HG03066 (cell line): ENCODE results near the gene FANCC.

Source experiments
- ATAC-seq: cut with Tn5 transposase; IDR thresholded peaks from one replicate; pipeline ENCODE4 v1.9.1; 2021; ENCODE audit warnings: low read depth; ENCODE audit not compliant: unreplicated experiment

Gene FANCC

GRCh38 chr9:95201206-95201605 lies 116.3 kb downstream of the FANCC start:
- no peak for ATAC-seq

DNA sequence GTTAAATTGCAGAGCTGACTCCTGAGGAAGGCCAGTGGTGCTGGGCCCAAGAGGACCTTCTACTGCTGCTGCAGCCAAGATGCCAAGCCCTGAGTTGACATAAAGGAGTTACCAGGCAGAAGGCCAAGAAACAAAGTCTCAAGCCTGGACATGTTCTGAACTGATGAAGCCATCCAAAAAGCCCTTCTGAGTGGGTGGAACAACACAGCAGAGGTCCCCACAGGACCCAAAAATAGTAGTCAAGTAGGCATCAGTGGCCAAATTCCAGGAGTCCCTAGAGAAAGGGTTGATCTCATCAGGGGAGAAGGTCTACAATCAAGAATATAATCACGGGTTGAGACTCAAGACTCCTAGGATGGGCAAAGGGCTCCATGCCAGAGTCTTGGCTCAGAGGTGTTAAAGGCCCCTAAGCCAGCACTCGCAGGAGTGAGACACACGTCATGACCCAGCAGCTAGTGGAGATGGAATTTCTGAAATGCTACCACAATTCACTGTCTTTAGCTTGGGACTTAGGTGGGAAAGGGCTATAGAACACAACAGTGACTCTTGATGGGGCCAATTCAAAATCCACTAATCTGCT lies 119.7 kb downstream of the FANCC start:
- ATAC-seq, result no peak

DNA sequence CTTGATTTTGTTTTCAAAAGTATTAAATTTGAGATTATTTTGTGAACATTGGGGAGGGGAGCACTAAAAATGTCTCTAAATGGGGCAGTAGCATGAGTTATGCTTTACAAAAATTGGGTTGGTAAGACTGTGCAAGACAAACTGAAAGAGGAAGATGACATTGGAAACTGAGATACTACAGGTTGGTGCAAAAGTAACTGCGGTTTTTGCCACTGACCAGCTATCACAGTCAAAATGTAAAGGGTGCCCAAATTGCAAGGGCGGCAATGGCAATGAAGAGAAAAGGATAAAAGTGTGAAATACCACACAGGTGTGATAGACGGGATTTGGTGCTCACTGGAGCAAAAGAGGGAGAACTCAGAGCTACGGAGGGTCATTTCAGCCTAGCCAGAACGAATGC lies 124.0 kb downstream of the FANCC start:
- no peak for ATAC-seq

- ATAC-seq, result no peak
These were observed 124.4 kb downstream of the FANCC start for GRCh38 chr9:95193067-95193466.

DNA sequence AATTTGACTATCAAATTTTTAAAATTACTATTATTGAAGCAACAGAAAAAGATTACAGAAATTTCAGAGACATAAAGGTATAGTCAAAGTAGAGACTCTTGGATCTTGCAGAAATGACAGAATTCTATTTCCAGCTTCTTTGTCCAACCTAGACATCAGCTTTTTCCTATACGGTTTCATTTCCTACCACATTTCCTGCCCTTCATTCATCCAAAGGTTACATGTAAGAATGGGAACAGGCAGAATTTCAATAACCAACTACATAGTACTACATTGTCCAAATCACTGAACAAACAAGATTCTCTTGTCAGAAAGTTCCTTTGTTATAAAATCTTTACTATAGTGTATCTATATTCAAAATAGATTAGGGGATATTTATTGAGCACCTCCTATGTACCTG lies 124.9 kb downstream of the FANCC start:
- no peak for ATAC-seq

DNA sequence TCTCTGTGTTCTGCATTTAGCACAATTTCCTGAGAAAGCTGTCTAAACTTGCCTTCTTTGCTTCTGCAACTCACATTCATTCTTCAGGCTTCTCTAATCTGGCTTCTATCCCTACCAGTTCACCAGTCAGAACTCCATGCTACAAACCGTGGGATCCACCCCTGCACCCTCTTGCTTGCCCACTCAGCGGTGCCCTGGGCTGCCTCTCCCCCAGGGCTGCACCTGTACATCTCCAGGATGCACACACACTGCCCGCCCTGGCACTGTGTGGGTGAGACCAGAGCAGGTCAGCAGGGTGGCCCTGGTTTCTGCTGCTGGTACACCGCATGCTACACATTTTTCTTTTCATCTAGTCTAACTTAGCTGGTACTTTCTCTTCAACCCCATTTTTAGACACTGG lies 127.1 kb downstream of the FANCC start:
- ATAC-seq, result no peak

- ATAC-seq, result no peak
These were observed 128.0 kb downstream of the FANCC start for GRCh38 chr9:95189251-95190098.

GRCh38 chr9:95188459-95188858 lies 129.1 kb downstream of the FANCC start:
- ATAC-seq, result no peak

DNA sequence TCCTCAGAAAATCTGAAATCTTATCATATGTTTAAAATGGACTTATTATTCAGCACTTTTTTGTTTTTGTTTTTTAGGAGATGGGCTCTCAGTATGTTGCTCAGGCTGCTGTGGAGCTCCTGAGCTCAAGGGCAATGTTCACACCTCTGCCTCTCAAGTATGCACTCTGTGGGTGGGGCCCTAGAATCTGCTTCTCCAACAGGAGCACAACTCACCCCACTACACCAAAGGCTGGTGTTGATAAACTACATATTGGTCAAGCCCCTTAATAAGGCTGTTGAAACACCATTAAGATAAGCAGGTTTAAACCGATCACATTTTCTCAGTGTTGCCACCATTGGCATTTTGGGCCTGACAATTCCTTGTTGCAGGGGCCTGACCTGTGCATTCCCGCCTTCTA lies 131.6 kb downstream of the FANCC start:
- no peak for ATAC-seq

DNA sequence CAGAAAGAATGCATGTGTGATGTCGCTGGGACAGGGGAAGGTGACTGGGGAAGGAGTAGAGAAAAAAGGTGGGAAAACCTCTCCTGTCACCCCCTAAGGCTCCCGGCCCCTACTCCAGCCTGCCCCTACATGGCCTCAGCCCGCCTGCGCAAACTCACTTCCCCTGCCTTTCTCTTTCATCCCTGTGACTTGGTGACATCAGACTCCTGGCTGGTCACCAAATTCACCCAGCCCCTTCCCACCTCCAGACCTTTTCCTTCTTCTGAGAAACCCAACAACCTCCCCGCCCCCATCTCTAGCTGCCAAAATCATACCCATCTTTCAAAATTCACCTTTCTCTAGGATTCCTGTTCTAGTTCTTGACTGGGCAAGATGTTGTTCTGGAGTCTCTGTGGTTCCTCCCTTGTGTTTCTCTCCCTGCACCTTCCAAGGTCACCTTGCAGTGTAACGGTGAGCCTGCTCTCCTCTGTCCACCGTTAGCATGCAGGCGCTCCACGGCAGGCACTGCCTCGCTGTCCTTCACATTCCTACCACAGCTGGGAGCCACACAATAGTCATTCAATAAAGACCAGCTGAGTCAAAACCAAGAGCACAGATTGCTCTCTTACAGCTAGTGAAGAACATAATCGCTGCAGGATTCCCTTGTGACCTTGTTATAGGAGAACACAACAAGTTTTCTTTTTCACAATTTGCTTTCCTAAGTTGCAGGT lies 134.5 kb downstream of the FANCC start:
- no peak for ATAC-seq

DNA sequence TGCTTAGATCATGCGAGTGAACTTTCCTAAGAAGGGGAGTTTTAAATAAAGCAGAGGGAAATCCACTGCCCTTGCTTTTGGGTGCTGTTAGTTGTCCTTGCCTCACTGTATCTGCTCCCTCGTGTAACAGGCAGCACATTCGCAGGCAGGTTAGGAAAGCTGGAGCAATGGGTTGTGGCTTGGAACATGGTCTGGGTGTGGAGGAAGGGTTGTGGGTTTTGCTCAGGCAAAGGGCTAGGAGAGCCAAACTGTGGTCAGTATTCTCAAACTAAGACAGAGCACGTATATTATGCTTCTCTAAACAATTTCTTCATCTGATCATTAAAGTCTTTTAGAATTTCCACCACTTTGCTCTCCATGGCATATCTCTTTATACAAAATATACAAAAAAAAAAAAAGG lies 135.7 kb downstream of the FANCC start:
- no peak for ATAC-seq

GRCh38 chr9:95181226-95181818 lies 136.2 kb downstream of the FANCC start:
- no peak for ATAC-seq

- no peak for ATAC-seq
These were observed 139.9 kb downstream of the FANCC start for GRCh38 chr9:95177617-95178016.

GRCh38 chr9:95176755-95177319 lies 140.7 kb downstream of the FANCC start:
- ATAC-seq, result no peak

GRCh38 chr9:95175523-95175922 lies 142.0 kb downstream of the FANCC start:
- no peak for ATAC-seq

GRCh38 chr9:95174038-95174437 lies 143.5 kb downstream of the FANCC start:
- no peak for ATAC-seq

GRCh38 chr9:95171596-95171995 lies 145.9 kb downstream of the FANCC start:
- ATAC-seq, result no peak

- no peak for ATAC-seq
These were observed 146.5 kb downstream of the FANCC start for GRCh38 chr9:95171001-95171400.

- ATAC-seq, result no peak
These were observed 149.5 kb downstream of the FANCC start for GRCh38 chr9:95167998-95168397.

DNA sequence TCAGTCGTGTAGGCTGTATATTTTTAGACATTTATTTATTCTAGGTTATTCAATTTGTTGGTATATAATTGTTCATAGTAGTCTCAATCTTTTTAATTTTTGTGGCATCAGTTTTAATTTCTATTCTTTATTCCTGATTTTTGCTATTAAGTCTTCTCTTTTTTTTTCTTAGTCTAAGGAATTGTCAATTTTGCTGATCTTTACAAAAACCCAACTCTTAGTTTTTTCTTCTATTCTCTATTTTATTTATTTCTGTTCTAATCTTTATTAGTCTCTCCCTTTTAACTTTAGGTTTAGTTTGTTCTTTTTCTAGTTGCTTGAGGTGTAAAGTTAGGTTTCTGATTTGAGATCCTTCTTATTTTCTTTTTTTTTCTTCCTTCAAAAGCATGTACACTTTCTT lies 152.5 kb downstream of the FANCC start:
- no peak for ATAC-seq
